ENCODE measurements around the gene BCOR. TPM values are rescaled to one million over a fixed set of nuclear protein-coding genes. Genes with fewer than 3 reads are reported as not detected.

Gene BCOR
- total and polyA plus RNA-seq, 9 donors = 21.0 to 27.8 (median 25.3) TPM

DNA sequence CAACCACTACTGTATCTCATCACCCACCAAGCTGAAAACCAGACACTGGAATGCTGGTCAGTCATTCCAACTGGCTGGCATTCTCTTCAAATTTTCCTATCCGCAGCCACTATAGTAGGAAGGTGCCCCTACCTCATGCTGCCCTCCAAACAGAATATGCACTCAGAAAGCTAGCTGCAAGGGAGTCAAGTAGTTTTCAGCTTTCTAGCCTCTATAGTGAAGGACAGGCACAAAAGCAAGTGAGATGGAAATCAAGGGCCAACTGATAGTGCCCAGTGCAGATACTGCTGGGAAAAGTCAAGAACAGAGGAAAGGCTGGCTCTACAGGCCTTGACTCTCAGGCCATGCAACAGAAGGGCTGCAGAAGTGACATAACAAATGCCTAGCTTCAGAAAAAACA is 47.2 kb downstream of the BCOR start:
- no CpG with 5 or more reads among the region's 1 CpG for WGBS (ENCODE audit: insufficient coverage)
- DNase-seq = no peak
- H3K36me3 ChIP-seq (ENCODE audit: control insufficient read depth, insufficient read depth, low read length) = peaks cover 61% of the 10 kb centered on the region
- H3K27me3 ChIP-seq (ENCODE audit: control insufficient read depth, insufficient read depth, low read length) = peaks cover 6% of the 10 kb centered on the region
- H3K27ac ChIP-seq (ENCODE audit: low read length) = no peak overlapping the region
- no peaks in the 10 kb centered on the region for H3K4me1 ChIP-seq (ENCODE audit: control insufficient read depth, insufficient read depth, low read length)
- peaks cover 57% of the 10 kb centered on the region for H3K9me3 ChIP-seq (replicated peaks; ENCODE audit: control insufficient read depth, low read depth, low read length)
- no peak overlapping the region for H3K4me3 ChIP-seq (ENCODE audit: low read length)

DNA sequence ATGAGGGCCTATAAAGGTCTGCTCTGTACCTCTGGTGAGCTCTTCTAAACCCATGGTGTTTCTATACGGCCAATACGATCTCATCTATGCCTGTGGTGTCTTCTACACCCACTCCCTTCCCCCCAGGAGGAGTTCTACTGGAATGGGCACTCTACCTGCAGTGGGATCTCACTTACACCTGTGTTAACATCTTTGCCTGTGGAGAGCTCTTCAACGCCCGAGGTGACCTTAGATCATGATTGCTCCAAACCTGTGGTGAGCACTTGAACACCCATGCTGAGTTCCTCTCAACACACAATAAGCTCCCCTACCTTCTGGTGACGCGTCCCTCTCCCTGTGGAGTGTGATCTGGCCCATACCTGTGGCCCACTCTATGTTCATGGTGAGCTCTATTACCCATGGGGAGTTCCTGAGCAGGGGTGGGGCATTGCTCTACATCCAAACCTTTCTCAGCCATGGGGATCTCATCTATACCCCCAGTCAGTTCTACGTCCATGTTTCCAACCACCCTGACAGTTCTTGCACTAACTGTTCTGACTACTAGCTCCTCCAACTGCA is 48.6 kb downstream of the BCOR start:
- Histone ChIP-seq H3K4me1 (ENCODE audit: control insufficient read depth, insufficient read depth, low read length) (no peaks in the 10 kb centered on the region), H3K36me3 (ENCODE audit: control insufficient read depth, insufficient read depth, low read length) (peaks cover 49% of the 10 kb centered on the region), H3K9me3 (replicated peaks; ENCODE audit: control insufficient read depth, low read depth, low read length) (peaks cover 57% of the 10 kb centered on the region), H3K27ac (ENCODE audit: low read length) (no peak overlapping the region), H3K27me3 (ENCODE audit: control insufficient read depth, insufficient read depth, low read length) (peaks cover 6% of the 10 kb centered on the region), H3K4me3 (ENCODE audit: low read length) (no peak overlapping the region)
- 91% methylated on average over 5 of the region's 7 CpGs for WGBS (ENCODE audit: insufficient coverage)
- no peak for DNase-seq

DNA sequence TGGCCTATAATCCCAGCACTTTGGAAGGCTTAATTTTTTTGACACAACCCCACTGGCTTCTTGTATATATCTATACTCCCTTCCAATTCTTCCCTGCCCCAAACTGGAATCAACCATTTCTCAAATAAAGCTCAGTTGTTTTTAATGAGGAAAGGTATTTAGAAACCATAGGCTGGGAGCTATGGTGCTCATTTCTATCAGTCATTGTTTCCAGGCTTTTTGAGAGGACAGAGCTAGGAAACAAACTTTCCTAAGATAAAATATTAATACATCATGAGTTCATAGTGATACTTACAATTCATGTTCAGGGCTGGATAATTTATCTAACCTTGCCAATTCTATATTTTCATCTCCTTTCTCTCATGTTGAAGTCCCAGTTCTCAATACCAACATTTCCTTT is 50.3 kb downstream of the BCOR start:
- H3K9me3 ChIP-seq (replicated peaks; ENCODE audit: control insufficient read depth, low read depth, low read length) = peaks cover 45% of the 10 kb centered on the region
- H3K4me3 ChIP-seq (ENCODE audit: low read length) = no peak overlapping the region
- no peaks in the 10 kb centered on the region for H3K4me1 ChIP-seq (ENCODE audit: control insufficient read depth, insufficient read depth, low read length)
- no peak for DNase-seq
- H3K27me3 ChIP-seq (ENCODE audit: control insufficient read depth, insufficient read depth, low read length) = peaks cover 6% of the 10 kb centered on the region
- peaks cover 33% of the 10 kb centered on the region for H3K36me3 ChIP-seq (ENCODE audit: control insufficient read depth, insufficient read depth, low read length)
- no peak overlapping the region for H3K27ac ChIP-seq (ENCODE audit: low read length)

DNA sequence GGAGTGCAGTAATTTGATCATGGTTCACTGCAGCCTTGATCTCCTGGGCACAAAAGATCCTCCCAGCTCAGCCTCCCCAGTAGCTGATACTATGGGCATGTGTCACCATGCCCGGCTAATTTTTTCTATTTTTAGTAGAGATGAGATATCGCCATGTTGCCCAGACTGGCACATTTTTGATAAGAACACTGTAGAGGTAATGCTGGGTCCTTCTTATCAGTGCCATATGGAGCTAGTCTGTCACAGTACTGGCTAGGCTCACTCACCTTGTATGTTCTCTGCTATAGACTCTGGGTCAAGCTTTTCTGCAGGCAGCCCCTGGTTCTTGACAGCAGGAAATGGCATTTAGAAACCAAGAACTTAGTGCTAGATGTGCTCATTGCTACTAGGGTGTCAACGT is 53.9 kb downstream of the BCOR start:
- H3K9me3 ChIP-seq (replicated peaks; ENCODE audit: control insufficient read depth, low read depth, low read length) = peaks cover 16% of the 10 kb centered on the region
- H3K4me3 ChIP-seq (ENCODE audit: low read length) = no peak overlapping the region
- no peak for DNase-seq
- H3K27me3 ChIP-seq (ENCODE audit: control insufficient read depth, insufficient read depth, low read length) = peaks cover 3% of the 10 kb centered on the region
- H3K4me1 ChIP-seq (ENCODE audit: control insufficient read depth, insufficient read depth, low read length) = no peaks in the 10 kb centered on the region
- H3K27ac ChIP-seq (ENCODE audit: low read length) = no peak overlapping the region
- 85% methylated on average over 2 of the region's 3 CpGs for WGBS (ENCODE audit: insufficient coverage)
- H3K36me3 ChIP-seq (ENCODE audit: control insufficient read depth, insufficient read depth, low read length) = peaks cover 7% of the 10 kb centered on the region

DNA sequence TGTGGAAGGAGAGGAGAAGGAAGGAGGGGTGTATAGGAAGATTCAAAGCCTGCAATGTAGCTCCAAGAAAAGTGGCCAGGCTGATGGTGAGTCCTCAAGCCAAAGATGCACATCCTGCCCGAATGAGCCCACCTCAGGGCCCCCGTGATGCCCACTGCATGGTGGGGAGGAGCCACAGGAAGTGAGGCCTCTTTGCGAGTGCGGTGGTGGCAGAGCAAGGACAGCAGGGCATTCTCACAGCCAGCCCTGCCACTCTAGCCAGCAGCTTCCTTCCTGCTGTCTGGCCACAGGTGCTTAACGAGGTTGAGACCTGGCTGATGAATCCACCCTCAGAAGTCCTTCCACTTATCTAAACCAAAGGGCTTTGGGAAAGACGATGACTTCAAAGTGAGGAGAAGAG is 55.8 kb downstream of the BCOR start:
- Histone ChIP-seq H3K27me3 (ENCODE audit: control insufficient read depth, insufficient read depth, low read length) (peaks cover 5% of the 10 kb centered on the region), H3K4me3 (ENCODE audit: low read length) (no peak overlapping the region), H3K4me1 (ENCODE audit: control insufficient read depth, insufficient read depth, low read length) (no peaks in the 10 kb centered on the region), H3K27ac (ENCODE audit: low read length) (no peak overlapping the region), H3K36me3 (ENCODE audit: control insufficient read depth, insufficient read depth, low read length) (no peaks in the 10 kb centered on the region), H3K9me3 (replicated peaks; ENCODE audit: control insufficient read depth, low read depth, low read length) (peaks cover 8% of the 10 kb centered on the region)
- 48% methylated on average over 5 of the region's 6 CpGs for WGBS (ENCODE audit: insufficient coverage)
- DNase-seq = no peak

DNA sequence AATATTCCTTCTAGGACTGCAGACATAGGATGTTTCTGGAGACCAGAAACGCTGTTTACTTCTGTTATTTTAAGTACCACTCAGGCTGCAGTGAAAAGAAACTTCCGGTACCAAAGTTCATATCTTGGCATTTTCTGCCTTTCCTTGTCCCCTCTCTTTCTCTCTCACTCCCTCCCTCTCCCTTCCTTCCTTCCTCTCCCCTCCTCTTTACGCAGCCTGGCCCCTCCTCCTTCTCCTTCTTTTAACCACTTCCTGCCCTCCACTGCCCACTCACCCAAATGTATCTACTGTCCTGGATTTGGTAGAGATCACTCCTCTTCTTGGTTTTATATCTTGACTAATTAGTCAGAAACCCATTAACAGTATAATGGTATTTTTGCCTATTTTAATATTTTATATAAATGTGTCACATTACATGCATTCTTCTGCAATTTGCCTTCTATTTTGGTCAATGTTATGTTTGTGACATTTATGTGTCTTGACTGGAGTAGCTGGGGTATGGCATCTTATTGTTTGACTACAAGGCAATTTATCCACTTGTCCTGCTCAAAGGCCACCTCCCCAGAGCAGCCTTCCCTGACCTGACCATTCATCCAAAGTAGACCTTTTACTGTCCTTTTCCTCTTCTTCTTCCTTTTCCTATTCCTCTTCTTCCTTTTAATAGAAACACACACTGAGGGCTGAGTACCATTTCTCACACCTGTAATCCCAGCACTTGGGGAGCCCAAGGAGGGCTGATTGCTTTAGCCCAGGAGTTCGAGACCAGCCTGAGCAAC is 56.9 kb downstream of the BCOR start:
- Histone ChIP-seq H3K27ac (ENCODE audit: low read length) (no peak overlapping the region), H3K4me3 (ENCODE audit: low read length) (no peak overlapping the region), H3K9me3 (replicated peaks; ENCODE audit: control insufficient read depth, low read depth, low read length) (peaks cover 8% of the 10 kb centered on the region), H3K4me1 (ENCODE audit: control insufficient read depth, insufficient read depth, low read length) (no peaks in the 10 kb centered on the region), H3K36me3 (ENCODE audit: control insufficient read depth, insufficient read depth, low read length) (no peaks in the 10 kb centered on the region), H3K27me3 (ENCODE audit: control insufficient read depth, insufficient read depth, low read length) (peaks cover 5% of the 10 kb centered on the region)
- no peak for DNase-seq
- WGBS (ENCODE audit: insufficient coverage) = 50% methylated on average over 4 of the region's 4 CpGs

DNA sequence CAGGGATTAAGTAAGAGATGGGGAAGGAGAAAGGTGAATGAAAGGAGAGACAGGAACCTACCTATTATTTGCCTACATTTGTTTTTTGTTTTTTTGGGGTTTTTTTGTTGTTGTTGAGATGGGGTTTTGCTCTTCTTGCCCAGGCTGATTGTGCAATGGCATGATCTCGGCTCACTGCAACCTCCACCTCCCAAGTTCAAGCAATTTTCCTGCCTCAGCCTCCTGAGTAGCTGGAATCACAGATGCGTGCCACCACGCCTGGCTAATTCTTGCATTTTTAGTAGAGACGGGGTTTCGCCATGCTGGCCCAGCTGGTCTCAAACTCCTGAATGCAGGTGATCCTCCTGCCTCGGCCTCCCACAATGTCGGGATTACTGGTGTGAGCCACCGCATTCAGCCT is 57.9 kb downstream of the BCOR start:
- H3K4me1 ChIP-seq (ENCODE audit: control insufficient read depth, insufficient read depth, low read length) = no peaks in the 10 kb centered on the region
- WGBS (ENCODE audit: insufficient coverage) = 86% methylated on average over 8 of the region's 8 CpGs
- DNase-seq = no peak
- H3K27me3 ChIP-seq (ENCODE audit: control insufficient read depth, insufficient read depth, low read length) = peaks cover 8% of the 10 kb centered on the region
- H3K9me3 ChIP-seq (replicated peaks; ENCODE audit: control insufficient read depth, low read depth, low read length) = peaks cover 8% of the 10 kb centered on the region
- H3K36me3 ChIP-seq (ENCODE audit: control insufficient read depth, insufficient read depth, low read length) = no peaks in the 10 kb centered on the region
- H3K27ac ChIP-seq (ENCODE audit: low read length) = no peak overlapping the region
- H3K4me3 ChIP-seq (ENCODE audit: low read length) = no peak overlapping the region

DNA sequence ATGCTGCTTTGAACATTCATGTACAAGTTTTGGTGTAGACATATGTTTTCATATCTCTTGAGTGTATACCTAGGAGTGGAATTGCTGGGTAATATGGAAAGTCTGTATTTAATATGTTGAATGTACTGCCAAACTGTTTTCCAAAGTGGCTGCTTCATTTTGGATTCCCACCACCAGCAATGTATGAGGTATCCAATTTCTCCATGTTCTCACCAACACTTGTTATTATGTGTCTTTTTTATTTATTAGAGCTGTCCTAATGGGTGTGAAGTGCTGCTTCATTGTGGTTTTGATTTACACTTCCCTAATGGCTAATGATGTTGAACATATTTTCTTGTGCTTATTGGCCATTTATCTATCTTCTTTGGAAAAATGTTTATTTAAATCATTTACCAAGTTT is 60.4 kb downstream of the BCOR start:
- Histone ChIP-seq H3K27ac (ENCODE audit: low read length) (no peak overlapping the region), H3K4me3 (ENCODE audit: low read length) (no peak overlapping the region), H3K36me3 (ENCODE audit: control insufficient read depth, insufficient read depth, low read length) (no peaks in the 10 kb centered on the region), H3K4me1 (ENCODE audit: control insufficient read depth, insufficient read depth, low read length) (no peaks in the 10 kb centered on the region), H3K27me3 (ENCODE audit: control insufficient read depth, insufficient read depth, low read length) (peaks cover 12% of the 10 kb centered on the region), H3K9me3 (replicated peaks; ENCODE audit: control insufficient read depth, low read depth, low read length) (peaks cover 8% of the 10 kb centered on the region)
- DNase-seq = no peak

DNA sequence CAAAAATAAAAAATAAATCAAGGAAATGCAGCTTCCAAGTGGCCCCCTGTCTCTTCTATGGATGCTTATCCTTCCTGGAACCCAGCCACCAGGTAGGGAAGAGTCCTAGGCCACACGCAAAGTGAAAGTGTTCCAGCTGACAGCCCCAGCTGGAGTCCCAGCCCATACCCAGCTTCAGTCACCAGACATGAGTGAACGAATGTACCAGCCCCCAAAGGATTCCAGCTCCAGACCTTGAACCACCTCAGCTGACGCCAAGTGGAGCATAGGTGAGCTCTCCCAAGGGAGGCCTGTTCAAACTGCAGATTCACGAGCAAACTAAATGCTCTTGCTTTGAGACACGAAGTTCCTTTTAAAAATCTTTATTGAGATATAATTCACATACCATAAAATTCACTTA is 62.0 kb downstream of the BCOR start:
- WGBS (ENCODE audit: insufficient coverage) = 79% methylated on average over 3 of the region's 5 CpGs
- H3K36me3 ChIP-seq (ENCODE audit: control insufficient read depth, insufficient read depth, low read length) = no peaks in the 10 kb centered on the region
- no peak for DNase-seq
- H3K27me3 ChIP-seq (ENCODE audit: control insufficient read depth, insufficient read depth, low read length) = peaks cover 12% of the 10 kb centered on the region
- no peak overlapping the region for H3K27ac ChIP-seq (ENCODE audit: low read length)
- peaks cover 8% of the 10 kb centered on the region for H3K9me3 ChIP-seq (replicated peaks; ENCODE audit: control insufficient read depth, low read depth, low read length)
- H3K4me3 ChIP-seq (ENCODE audit: low read length) = no peak overlapping the region
- H3K4me1 ChIP-seq (ENCODE audit: control insufficient read depth, insufficient read depth, low read length) = no peaks in the 10 kb centered on the region

DNA sequence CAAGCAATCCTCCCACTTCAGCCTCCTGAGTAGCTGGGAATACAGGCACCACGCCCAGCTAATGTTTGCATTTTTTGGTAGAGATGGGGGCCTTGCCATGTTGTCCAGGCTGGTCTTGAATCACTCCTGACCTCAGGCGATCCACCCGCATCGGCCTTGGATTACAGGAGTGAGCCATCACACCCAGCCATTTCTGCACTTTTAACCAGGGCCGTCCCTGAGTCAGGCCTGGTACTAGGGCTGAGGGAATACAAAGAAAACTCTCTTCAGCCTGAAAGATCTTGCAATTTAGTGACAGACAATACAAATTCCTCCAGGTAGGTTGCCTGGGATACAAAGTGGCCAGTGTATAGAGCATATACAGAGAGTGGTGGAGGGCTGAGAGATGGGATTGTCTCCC is 65.8 kb downstream of the BCOR start:
- no peak overlapping the region for H3K27ac ChIP-seq (ENCODE audit: low read length)
- H3K4me3 ChIP-seq (ENCODE audit: low read length) = no peak overlapping the region
- WGBS (ENCODE audit: insufficient coverage) = no CpG with 5 or more reads among the region's 5 CpGs
- H3K36me3 ChIP-seq (ENCODE audit: control insufficient read depth, insufficient read depth, low read length) = no peaks in the 10 kb centered on the region
- H3K4me1 ChIP-seq (ENCODE audit: control insufficient read depth, insufficient read depth, low read length) = no peaks in the 10 kb centered on the region
- no peak for DNase-seq
- H3K9me3 ChIP-seq (replicated peaks; ENCODE audit: control insufficient read depth, low read depth, low read length) = peaks cover 2% of the 10 kb centered on the region
- peaks cover 7% of the 10 kb centered on the region for H3K27me3 ChIP-seq (ENCODE audit: control insufficient read depth, insufficient read depth, low read length)

DNA sequence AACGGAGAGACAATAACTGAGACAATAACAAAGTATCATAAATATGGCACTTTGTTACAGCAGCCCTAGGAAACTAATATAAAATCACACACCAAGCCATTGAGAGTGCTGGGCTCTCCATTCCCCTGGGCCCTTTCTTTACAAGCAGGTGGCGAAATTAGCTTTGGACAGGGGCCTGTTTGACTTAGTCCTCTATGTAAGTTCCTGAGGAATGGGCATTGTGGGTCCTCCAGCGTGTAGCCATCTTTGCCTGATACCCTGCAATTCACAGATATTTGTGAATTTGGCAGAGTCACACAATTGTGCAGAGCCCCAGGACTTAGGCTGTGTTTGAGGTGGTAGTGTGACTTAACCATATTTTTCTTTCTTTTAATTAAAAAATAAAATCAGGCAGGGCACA is 67.6 kb downstream of the BCOR start:
- H3K27me3 ChIP-seq (ENCODE audit: control insufficient read depth, insufficient read depth, low read length) = peaks cover 10% of the 10 kb centered on the region
- H3K4me3 ChIP-seq (ENCODE audit: low read length) = no peak overlapping the region
- no peak for DNase-seq
- 60% methylated on average over 2 of the region's 3 CpGs for WGBS (ENCODE audit: insufficient coverage)
- no peaks in the 10 kb centered on the region for H3K9me3 ChIP-seq (replicated peaks; ENCODE audit: control insufficient read depth, low read depth, low read length)
- H3K4me1 ChIP-seq (ENCODE audit: control insufficient read depth, insufficient read depth, low read length) = no peaks in the 10 kb centered on the region
- no peaks in the 10 kb centered on the region for H3K36me3 ChIP-seq (ENCODE audit: control insufficient read depth, insufficient read depth, low read length)
- H3K27ac ChIP-seq (ENCODE audit: low read length) = no peak overlapping the region
